Glutamatergic neuron (in vitro differentiated cells): ENCODE results near the gene DCAF10. TPM values are rescaled to one million over a fixed set of nuclear protein-coding genes. Genes with fewer than 3 reads are reported as not detected.
A peak's percentile ranks its signal among the peaks of the same experiment; 100 is the strongest.
"Not testable (repeated sequence)": the region's sequence is repeated elsewhere in the genome, so short reads cannot be mapped to it uniquely, and the experiment has no call there.

ENCODE experiments used
- DNase-seq: peaks from one replicate; pipeline ENCODE4 v3.0.0; 2022
- H3K27ac Mint-ChIP-seq: one replicate; pipeline ENCODE4 v1.8.0; 2020; ENCODE audit warnings: mild to moderate bottlenecking, mixed read lengths, inconsistent platforms; ENCODE audit not compliant: unreplicated experiment
- H3K27me3 Mint-ChIP-seq: one replicate; pipeline ENCODE4 v1.8.0; 2020; ENCODE audit warnings: mild to moderate bottlenecking, moderate library complexity, mixed read lengths, inconsistent platforms; ENCODE audit not compliant: unreplicated experiment
- H3K36me3 Mint-ChIP-seq: one replicate; pipeline ENCODE4 v1.8.0; 2020; ENCODE audit warnings: mild to moderate bottlenecking, mixed read lengths, inconsistent platforms; ENCODE audit not compliant: unreplicated experiment
- H3K4me1 Mint-ChIP-seq: one replicate; pipeline ENCODE4 v1.8.0; 2020; ENCODE audit warnings: mild to moderate bottlenecking, low read depth, mixed read lengths, inconsistent platforms; ENCODE audit not compliant: unreplicated experiment
- H3K4me3 Mint-ChIP-seq: one replicate; pipeline ENCODE4 v1.8.0; 2020; ENCODE audit warnings: mild to moderate bottlenecking, mixed read lengths, inconsistent platforms; ENCODE audit not compliant: unreplicated experiment
- H3K9me3 Mint-ChIP-seq: one replicate; pipeline ENCODE4 v1.8.0; 2020; ENCODE audit warnings: mild to moderate bottlenecking, moderate library complexity, mixed read lengths, inconsistent platforms; ENCODE audit not compliant: unreplicated experiment
- CTCF ChIP-seq: fragments of 200-600 bp; sonication (generic); IDR thresholded peaks from one replicate; pipeline ENCODE4 v1.5.0; 2021; ENCODE audit not compliant: partially characterized antibody, unreplicated experiment
- long read RNA-seq: library from polyadenylated mRNA; unstranded; transcript quantifications from one replicate; pipeline ENCODE4 v2.0.0, GENCODE V29; 2020; ENCODE audit not compliant: unreplicated experiment
- total RNA-seq: library from RNA; stranded (reverse); fragmentation: NEBNext Ultra II Directional; extraction: Animal tissue kit (Norgen Biotek cat#: 25700); gene quantifications from one replicate; pipeline ENCODE4 v1.2.1, GENCODE V29; 2021; ENCODE audit not compliant: unreplicated experiment

The DCAF10 gene
- total RNA-seq, result 19.3 TPM
- long read RNA-seq, partial matches to known transcripts, result 0 of 4 reads
- long read RNA-seq, other reads (novel, unspliced or antisense), result 2 of 4 reads

- DNase-seq, result peak; percentile 96
- peaks cover 8% of the 10 kb centered on the region for H3K36me3 Mint-ChIP-seq
- peaks cover 4% of the 10 kb centered on the region for H3K27me3 Mint-ChIP-seq
- peak within 1 kb of the TSS; percentile 94 for H3K27ac Mint-ChIP-seq
- H3K9me3 Mint-ChIP-seq, result peaks cover 10% of the 10 kb centered on the region
- no peak for TF ChIP-seq CTCF
- peaks cover 10% of the 10 kb centered on the region for H3K4me1 Mint-ChIP-seq
- H3K4me3 Mint-ChIP-seq, result peak within 1 kb of the TSS; percentile 97
Observed at GRCh38 chr9:37800631-37801286, at the start of gene DCAF10. Gene DCAF10, plus strand, starts transcription at chr9:37800797. Its CDS starts 70 bp downstream, at chr9:37800867.

- Mint-ChIP-seq H3K4me1 (peaks cover 31% of the 10 kb centered on the region), H3K4me3 (no peak overlapping the region), H3K27ac (peak overlapping the region; percentile 62), H3K36me3 (no peaks in the 10 kb centered on the region), H3K27me3 (peaks cover 14% of the 10 kb centered on the region), H3K9me3 (peaks cover 9% of the 10 kb centered on the region)
- no peak for TF ChIP-seq CTCF
- no peak for DNase-seq
Observed at GRCh38 chr9:37751186-37751585, 49.4 kb upstream of the DCAF10 start.

- H3K27ac Mint-ChIP-seq, H3K36me3 Mint-ChIP-seq, H3K4me3 Mint-ChIP-seq, DNase-seq, H3K9me3 Mint-ChIP-seq: not testable (repeated sequence)
- Mint-ChIP-seq H3K27me3 (peaks cover 14% of the 10 kb centered on the region), H3K4me1 (peaks cover 31% of the 10 kb centered on the region)
Observed at GRCh38 chr9:37751704-37752103, 48.9 kb upstream of the DCAF10 start.

- not testable (repeated sequence) for DNase-seq, H3K9me3 Mint-ChIP-seq
Observed at GRCh38 chr9:37752112-37752511, 48.5 kb upstream of the DCAF10 start.

GRCh38 chr9:37752642-37753488 lies 47.7 kb upstream of the DCAF10 start:
- Mint-ChIP-seq H3K27me3 (peaks cover 11% of the 10 kb centered on the region), H3K4me1 (peaks cover 20% of the 10 kb centered on the region), H3K27ac (peak overlapping the region; percentile 38), H3K9me3 (peaks cover 9% of the 10 kb centered on the region), H3K36me3 (no peaks in the 10 kb centered on the region), H3K4me3 (peak overlapping the region; percentile 90)
- no peak for TF ChIP-seq CTCF
- no peak for DNase-seq

More at GRCh38 chr9:37752112-37752511, 48.5 kb upstream of the DCAF10 start:
- peak overlapping the region; percentile 90 for H3K4me3 Mint-ChIP-seq
- peaks cover 27% of the 10 kb centered on the region for H3K4me1 Mint-ChIP-seq
- H3K27ac Mint-ChIP-seq, H3K36me3 Mint-ChIP-seq: not testable (repeated sequence)
- peaks cover 11% of the 10 kb centered on the region for H3K27me3 Mint-ChIP-seq
